Rectal smooth muscle tissue (tissue), 1 donor: Measurements from ENCODE around the gene FER1L5.

Source experiments
- H3K27ac ChIP-seq: one replicate; pipeline ENCODE4 v1.7.0; 2013; ENCODE audit warnings: low read depth, low read length, inconsistent platforms
- H3K27me3 ChIP-seq: one replicate; pipeline ENCODE4 v1.7.0; 2013; ENCODE audit warnings: low read length; ENCODE audit not compliant: control insufficient read depth, insufficient read depth
- H3K36me3 ChIP-seq: one replicate; pipeline ENCODE4 v1.7.0; 2013; ENCODE audit warnings: low read length; ENCODE audit not compliant: control insufficient read depth, insufficient read depth
- H3K4me1 ChIP-seq: one replicate; pipeline ENCODE4 v1.7.0; 2013; ENCODE audit warnings: low read length; ENCODE audit not compliant: control insufficient read depth, insufficient read depth
- H3K4me3 ChIP-seq: one replicate; pipeline ENCODE4 v1.7.0; 2013; ENCODE audit warnings: low read length
- H3K9ac ChIP-seq: one replicate; pipeline ENCODE4 v1.7.0; 2013; ENCODE audit warnings: low read length

The FER1L5 gene

GRCh38 chr2:96687711-96688640 is 45.4 kb downstream of the FER1L5 start:
- Histone ChIP-seq H3K4me1 (no peaks in the 10 kb centered on the region), H3K4me3 (no peak overlapping the region), H3K36me3 (no peaks in the 10 kb centered on the region), H3K9ac (no peak overlapping the region), H3K27ac (no peak overlapping the region), H3K27me3 (no peaks in the 10 kb centered on the region)

GRCh38 chr2:96688649-96689430 is 46.3 kb downstream of the FER1L5 start:
- H3K27ac ChIP-seq: no peak overlapping the region
- H3K27me3 ChIP-seq: no peaks in the 10 kb centered on the region
- no peaks in the 10 kb centered on the region for H3K36me3 ChIP-seq
- H3K9ac ChIP-seq: no peak overlapping the region
- no peaks in the 10 kb centered on the region for H3K4me1 ChIP-seq
- no peak overlapping the region for H3K4me3 ChIP-seq

GRCh38 chr2:96689431-96689991 is 46.9 kb downstream of the FER1L5 start:
- Histone ChIP-seq H3K27ac (no peak overlapping the region), H3K9ac (no peak overlapping the region), H3K4me1 (no peaks in the 10 kb centered on the region), H3K27me3 (no peaks in the 10 kb centered on the region), H3K4me3 (no peak overlapping the region), H3K36me3 (no peaks in the 10 kb centered on the region)

- no peaks in the 10 kb centered on the region for H3K27me3 ChIP-seq
- H3K4me3 ChIP-seq: no peak overlapping the region
- no peaks in the 10 kb centered on the region for H3K4me1 ChIP-seq
- H3K36me3 ChIP-seq: no peaks in the 10 kb centered on the region
- no peak overlapping the region for H3K9ac ChIP-seq
- H3K27ac ChIP-seq: no peak overlapping the region
Observed at GRCh38 chr2:96690306-96691021, 47.9 kb downstream of the FER1L5 start.

GRCh38 chr2:96691022-96691612 is 48.6 kb downstream of the FER1L5 start:
- Histone ChIP-seq H3K27ac (no peak overlapping the region), H3K36me3 (no peaks in the 10 kb centered on the region), H3K27me3 (no peaks in the 10 kb centered on the region), H3K9ac (no peak overlapping the region), H3K4me1 (no peaks in the 10 kb centered on the region), H3K4me3 (no peak overlapping the region)

- Histone ChIP-seq H3K4me3 (no peak overlapping the region), H3K9ac (no peak overlapping the region), H3K4me1 (no peaks in the 10 kb centered on the region), H3K27ac (no peak overlapping the region), H3K36me3 (no peaks in the 10 kb centered on the region), H3K27me3 (no peaks in the 10 kb centered on the region)
Observed at GRCh38 chr2:96692094-96692971, 49.8 kb downstream of the FER1L5 start.

- Histone ChIP-seq H3K4me3 (no peak overlapping the region), H3K27ac (no peak overlapping the region)
Observed at GRCh38 chr2:96693286-96694200, 51.0 kb downstream of the FER1L5 start.

GRCh38 chr2:96694279-96694678 is 51.7 kb downstream of the FER1L5 start:
- H3K36me3 ChIP-seq: no peaks in the 10 kb centered on the region
- H3K4me1 ChIP-seq: no peaks in the 10 kb centered on the region
- H3K9ac ChIP-seq: no peak overlapping the region
- no peaks in the 10 kb centered on the region for H3K27me3 ChIP-seq
- H3K4me3 ChIP-seq: no peak overlapping the region
- H3K27ac ChIP-seq: no peak overlapping the region

More at GRCh38 chr2:96693286-96694200, 51.0 kb downstream of the FER1L5 start:
- no peaks in the 10 kb centered on the region for H3K36me3 ChIP-seq
- no peaks in the 10 kb centered on the region for H3K27me3 ChIP-seq
- H3K9ac ChIP-seq: no peak overlapping the region
- H3K4me1 ChIP-seq: no peaks in the 10 kb centered on the region

- H3K9ac ChIP-seq: no peak overlapping the region
- no peaks in the 10 kb centered on the region for H3K27me3 ChIP-seq
- H3K36me3 ChIP-seq: no peaks in the 10 kb centered on the region
- no peak overlapping the region for H3K4me3 ChIP-seq
- no peaks in the 10 kb centered on the region for H3K4me1 ChIP-seq
- no peak overlapping the region for H3K27ac ChIP-seq
Observed at GRCh38 chr2:96694816-96695455, 52.4 kb downstream of the FER1L5 start.

- H3K27ac ChIP-seq: no peak overlapping the region
- no peak overlapping the region for H3K9ac ChIP-seq
- no peaks in the 10 kb centered on the region for H3K4me1 ChIP-seq
- no peak overlapping the region for H3K4me3 ChIP-seq
- no peaks in the 10 kb centered on the region for H3K36me3 ChIP-seq
- H3K27me3 ChIP-seq: no peaks in the 10 kb centered on the region
Observed at GRCh38 chr2:96695602-96696001, 53.0 kb downstream of the FER1L5 start.
